ENCODE data around the gene RAN. TPM values are rescaled to one million over a fixed set of nuclear protein-coding genes. Genes with fewer than 3 reads are reported as not detected.

Gene RAN
- polyA plus RNA-seq, 1 donor from 2014 or later = 616 TPM

DNA sequence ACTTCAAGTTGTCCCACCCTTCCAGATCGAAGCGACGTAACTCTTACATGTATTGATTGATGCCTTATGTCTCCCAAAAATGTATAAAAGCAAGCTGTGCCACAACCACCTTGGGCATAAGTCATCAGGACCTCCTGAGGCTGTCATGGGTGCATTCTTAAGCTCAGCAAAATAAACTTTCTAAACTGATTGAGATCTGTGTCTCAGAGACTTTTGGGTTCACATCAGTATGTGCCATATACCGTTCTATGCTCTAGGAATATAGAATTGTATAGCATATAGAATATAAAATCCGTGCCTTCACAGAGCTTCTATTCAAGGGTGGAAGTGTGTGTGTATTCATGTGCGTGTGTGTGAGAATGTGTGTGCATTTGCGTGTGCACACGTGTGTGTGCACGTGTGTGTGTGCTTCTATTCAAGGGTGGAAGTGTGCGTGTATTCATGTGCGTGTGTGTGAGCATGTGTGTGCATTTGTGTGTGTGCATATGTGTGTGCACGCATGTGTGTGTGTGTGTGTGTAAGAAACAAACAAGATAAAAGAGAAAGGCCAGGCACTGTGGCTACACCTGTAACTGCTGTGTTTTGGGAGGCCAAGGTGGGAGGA lies 21.3 kb upstream of the RAN start:
- Histone ChIP-seq H4K20me1 (ENCODE audit: insufficient read depth) (no peaks in the 10 kb centered on the region), H2AFZ (ENCODE audit: low read depth, low read length) (no peak overlapping the region), H3K27ac (ENCODE audit: low read length) (no peak overlapping the region), H3F3A (ENCODE audit: insufficient read depth, low read length, poor library complexity, severe bottlenecking) (no peaks in the 10 kb centered on the region), H3K4me2 (ENCODE audit: low read length) (no peak overlapping the region), H3K36me3 (ENCODE audit: insufficient read depth, low read length) (no peaks in the 10 kb centered on the region), H3K9me3 (ENCODE audit: low read length) (no peaks in the 10 kb centered on the region), H3K9ac (ENCODE audit: low read length) (no peak overlapping the region), H3K27me3 (ENCODE audit: insufficient read depth, low read depth, low read length) (no peaks in the 10 kb centered on the region), H3K4me3 (ENCODE audit: low read length) (no peak overlapping the region), H3K9me2 (ENCODE audit: insufficient read depth, low read length) (no peaks in the 10 kb centered on the region), H3K79me2 (replicated peaks; ENCODE audit: insufficient read depth, low read length) (no peaks in the 10 kb centered on the region)
- TF ChIP-seq MXI1 (conservative IDR thresholded peaks at IDR 0.05; ENCODE audit: poor library complexity, severe bottlenecking) (no peak), SMC3 (conservative IDR thresholded peaks at IDR 0.05; ENCODE audit: poor library complexity) (no peak), RAD21 (conservative IDR thresholded peaks at IDR 0.05) (no peak), CTCF (IDR thresholded peaks at IDR 0.05; ENCODE audit: poor library complexity, severe bottlenecking) (no peak), EP300 (conservative IDR thresholded peaks at IDR 0.05; ENCODE audit: poor library complexity, severe bottlenecking) (no peak), EZH2 (IDR thresholded peaks at IDR 0.05; ENCODE audit: borderline replicate concordance, insufficient read depth, low read length, poor library complexity, severe bottlenecking) (no peak), POLR2AphosphoS5 (IDR thresholded peaks at IDR 0.05) (no peak), TAF1 (IDR thresholded peaks at IDR 0.05; ENCODE audit: low read depth) (no peak)
- TF ChIP-seq, protein P1, sequence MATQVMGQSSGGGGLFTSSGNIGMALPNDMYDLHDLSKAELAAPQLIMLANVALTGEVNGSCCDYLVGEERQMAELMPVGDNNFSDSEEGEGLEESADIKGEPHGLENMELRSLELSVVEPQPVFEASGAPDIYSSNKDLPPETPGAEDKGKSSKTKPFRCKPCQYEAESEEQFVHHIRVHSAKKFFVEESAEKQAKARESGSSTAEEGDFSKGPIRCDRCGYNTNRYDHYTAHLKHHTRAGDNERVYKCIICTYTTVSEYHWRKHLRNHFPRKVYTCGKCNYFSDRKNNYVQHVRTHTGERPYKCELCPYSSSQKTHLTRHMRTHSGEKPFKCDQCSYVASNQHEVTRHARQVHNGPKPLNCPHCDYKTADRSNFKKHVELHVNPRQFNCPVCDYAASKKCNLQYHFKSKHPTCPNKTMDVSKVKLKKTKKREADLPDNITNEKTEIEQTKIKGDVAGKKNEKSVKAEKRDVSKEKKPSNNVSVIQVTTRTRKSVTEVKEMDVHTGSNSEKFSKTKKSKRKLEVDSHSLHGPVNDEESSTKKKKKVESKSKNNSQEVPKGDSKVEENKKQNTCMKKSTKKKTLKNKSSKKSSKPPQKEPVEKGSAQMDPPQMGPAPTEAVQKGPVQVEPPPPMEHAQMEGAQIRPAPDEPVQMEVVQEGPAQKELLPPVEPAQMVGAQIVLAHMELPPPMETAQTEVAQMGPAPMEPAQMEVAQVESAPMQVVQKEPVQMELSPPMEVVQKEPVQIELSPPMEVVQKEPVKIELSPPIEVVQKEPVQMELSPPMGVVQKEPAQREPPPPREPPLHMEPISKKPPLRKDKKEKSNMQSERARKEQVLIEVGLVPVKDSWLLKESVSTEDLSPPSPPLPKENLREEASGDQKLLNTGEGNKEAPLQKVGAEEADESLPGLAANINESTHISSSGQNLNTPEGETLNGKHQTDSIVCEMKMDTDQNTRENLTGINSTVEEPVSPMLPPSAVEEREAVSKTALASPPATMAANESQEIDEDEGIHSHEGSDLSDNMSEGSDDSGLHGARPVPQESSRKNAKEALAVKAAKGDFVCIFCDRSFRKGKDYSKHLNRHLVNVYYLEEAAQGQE (IDR thresholded peaks at IDR 0.05; ENCODE audit: borderline replicate concordance) = no peak

DNA sequence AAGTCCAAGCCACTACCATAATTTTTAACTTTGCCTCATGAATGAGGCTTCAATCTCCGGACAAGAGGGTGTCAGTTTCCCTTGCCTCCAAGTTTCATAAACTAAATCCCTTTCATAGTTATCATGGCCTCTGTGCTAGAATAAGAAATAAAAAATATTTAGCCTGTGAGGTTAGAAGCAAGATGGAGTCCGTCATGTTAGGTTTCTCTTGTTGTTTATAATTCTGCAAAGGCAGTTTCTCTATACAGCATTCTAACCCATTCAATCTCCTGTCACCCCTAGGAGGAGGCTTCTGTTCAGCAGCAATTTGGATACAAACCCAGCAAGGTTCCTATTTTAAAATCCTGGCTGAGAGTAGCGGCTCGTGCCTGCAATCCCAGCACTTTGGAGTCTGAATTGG lies 15.8 kb upstream of the RAN start:
- TF ChIP-seq SMC3 (conservative IDR thresholded peaks at IDR 0.05; ENCODE audit: poor library complexity) = no peak
- no peak for TF ChIP-seq TAF1 (IDR thresholded peaks at IDR 0.05; ENCODE audit: low read depth)
- no peak for TF ChIP-seq EZH2 (IDR thresholded peaks at IDR 0.05; ENCODE audit: borderline replicate concordance, insufficient read depth, low read length, poor library complexity, severe bottlenecking)
- TF ChIP-seq EP300 (conservative IDR thresholded peaks at IDR 0.05; ENCODE audit: poor library complexity, severe bottlenecking) = no peak
- TF ChIP-seq, protein P1 (IDR thresholded peaks at IDR 0.05; ENCODE audit: borderline replicate concordance) = no peak
- no peak for TF ChIP-seq RAD21 (conservative IDR thresholded peaks at IDR 0.05)
- no peak for TF ChIP-seq MXI1 (conservative IDR thresholded peaks at IDR 0.05; ENCODE audit: poor library complexity, severe bottlenecking)
- no peak for TF ChIP-seq CTCF (IDR thresholded peaks at IDR 0.05; ENCODE audit: poor library complexity, severe bottlenecking)
- TF ChIP-seq POLR2AphosphoS5 (IDR thresholded peaks at IDR 0.05) = no peak
- H3K4me2 ChIP-seq (ENCODE audit: low read length) = no peak overlapping the region
- H3K9me3 ChIP-seq (ENCODE audit: low read length) = no peaks in the 10 kb centered on the region
- no peak overlapping the region for H3K27ac ChIP-seq (ENCODE audit: low read length)
- no peak overlapping the region for H3K9ac ChIP-seq (ENCODE audit: low read length)
- H3K27me3 ChIP-seq (ENCODE audit: insufficient read depth, low read depth, low read length) = no peaks in the 10 kb centered on the region
- no peaks in the 10 kb centered on the region for H3F3A ChIP-seq (ENCODE audit: insufficient read depth, low read length, poor library complexity, severe bottlenecking)
- H4K20me1 ChIP-seq (ENCODE audit: insufficient read depth) = no peaks in the 10 kb centered on the region
- no peaks in the 10 kb centered on the region for H3K36me3 ChIP-seq (ENCODE audit: insufficient read depth, low read length)
- H3K9me2 ChIP-seq (ENCODE audit: insufficient read depth, low read length) = no peaks in the 10 kb centered on the region
- H3K4me3 ChIP-seq (ENCODE audit: low read length) = no peak overlapping the region
- H2AFZ ChIP-seq (ENCODE audit: low read depth, low read length) = no peak overlapping the region
- H3K79me2 ChIP-seq (replicated peaks; ENCODE audit: insufficient read depth, low read length) = no peaks in the 10 kb centered on the region
